Activated CD4-positive, alpha-beta T cell treated with anti-CD3 and anti-CD28 coated beads, Interleukin-2, amount 50 U/mL, for 16 hours (primary cell): ENCODE measurements around the gene SNAPIN.
A peak's percentile ranks its signal among the peaks of the same experiment; 100 is the strongest.

Source experiments
- DNase-seq: peaks from one replicate; pipeline ENCODE4 v3.0.0-alpha.2; 2020

The SNAPIN gene, protein sequence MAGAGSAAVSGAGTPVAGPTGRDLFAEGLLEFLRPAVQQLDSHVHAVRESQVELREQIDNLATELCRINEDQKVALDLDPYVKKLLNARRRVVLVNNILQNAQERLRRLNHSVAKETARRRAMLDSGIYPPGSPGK

GRCh38 chr1:153658400-153659174 lies at the start of gene SNAPIN:
TSS of gene SNAPIN (plus strand) at chr1:153658703. CDS start at chr1:153658744, 41 bp downstream.
- DNase-seq = peak; percentile 93

DNA sequence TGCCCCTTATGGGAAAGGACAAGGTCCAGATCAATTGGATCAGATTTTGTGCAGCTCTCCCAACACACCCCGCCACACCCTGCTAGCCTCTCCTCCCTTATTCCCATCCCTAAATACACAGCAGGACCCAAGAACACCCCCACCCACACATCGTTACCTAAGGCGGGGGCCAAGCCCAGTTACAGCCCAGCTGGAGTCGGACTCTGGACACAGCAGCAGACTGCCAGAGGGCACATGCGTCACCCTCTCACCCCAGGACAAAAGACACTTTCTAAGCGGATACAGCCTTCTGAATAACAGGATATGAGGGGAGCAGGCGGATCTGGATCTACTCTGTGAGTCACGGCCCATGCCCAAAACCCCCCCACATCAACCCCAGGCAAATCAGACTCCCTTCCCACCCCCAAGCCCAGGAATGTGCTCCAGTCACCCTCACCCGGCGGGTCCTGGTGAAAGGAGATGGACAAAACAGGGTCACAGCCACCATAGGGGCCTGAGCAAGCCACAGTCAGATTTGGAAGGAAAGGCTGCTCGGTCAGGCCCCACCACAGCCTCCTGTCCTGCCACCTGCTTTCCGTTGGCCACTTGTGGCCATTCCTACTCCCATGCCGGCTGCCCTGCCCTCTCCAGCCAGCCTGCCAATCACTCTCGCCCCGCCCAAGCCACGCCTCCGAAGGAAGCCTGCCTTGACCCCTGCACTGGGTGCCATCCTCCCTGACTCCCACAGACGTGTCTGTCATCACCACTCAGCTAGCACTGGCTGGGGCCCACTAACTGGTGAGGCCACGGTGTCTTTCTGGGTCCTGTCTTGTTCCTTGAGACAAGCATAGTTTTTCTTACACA lies 49.5 kb upstream of the SNAPIN start:
- no peak for DNase-seq

- no peak for DNase-seq
Observed at GRCh38 chr1:153609585-153609907, 49.0 kb upstream of the SNAPIN start.

DNA sequence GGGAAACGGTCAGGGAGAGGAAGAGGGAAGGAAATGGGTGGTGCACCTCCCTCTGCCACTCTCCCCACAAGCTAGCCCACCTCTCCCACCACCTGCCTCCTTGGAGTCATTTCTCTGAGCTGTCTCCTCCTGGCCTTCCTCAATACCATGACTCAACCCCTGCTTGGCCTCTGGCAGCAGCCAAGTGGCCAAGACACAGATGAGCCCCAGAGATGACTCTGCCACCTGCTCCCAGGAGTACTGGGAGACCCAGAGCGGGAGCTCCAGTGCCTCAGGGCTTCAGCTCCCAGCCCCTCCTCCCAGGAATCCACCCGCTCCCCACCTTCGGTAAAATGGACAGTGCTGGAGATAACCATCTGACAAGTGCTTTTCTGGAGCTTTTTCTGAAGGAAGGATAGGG lies 48.2 kb upstream of the SNAPIN start:
- DNase-seq = no peak

GRCh38 chr1:153610811-153611301 lies 47.6 kb upstream of the SNAPIN start:
- no peak for DNase-seq

DNA sequence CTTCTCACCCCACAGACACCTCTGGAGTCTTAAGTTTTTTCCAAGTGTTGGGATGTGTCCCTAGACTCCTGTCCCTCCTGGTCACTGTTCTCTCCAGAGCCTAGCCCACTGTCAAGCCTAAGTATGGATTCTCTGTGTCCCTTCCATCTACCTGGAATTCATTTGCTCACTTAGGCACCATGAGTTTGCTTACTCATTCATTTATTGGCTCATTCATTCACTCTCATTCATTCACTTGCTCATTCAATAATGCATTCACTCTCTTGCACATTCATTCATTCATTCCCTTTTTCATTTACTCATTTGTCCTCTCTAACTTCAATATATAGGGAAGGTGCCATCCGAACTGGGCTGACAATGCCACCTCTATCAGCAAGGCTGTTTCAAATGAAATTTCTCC lies 47.1 kb upstream of the SNAPIN start:
- DNase-seq = no peak

DNA sequence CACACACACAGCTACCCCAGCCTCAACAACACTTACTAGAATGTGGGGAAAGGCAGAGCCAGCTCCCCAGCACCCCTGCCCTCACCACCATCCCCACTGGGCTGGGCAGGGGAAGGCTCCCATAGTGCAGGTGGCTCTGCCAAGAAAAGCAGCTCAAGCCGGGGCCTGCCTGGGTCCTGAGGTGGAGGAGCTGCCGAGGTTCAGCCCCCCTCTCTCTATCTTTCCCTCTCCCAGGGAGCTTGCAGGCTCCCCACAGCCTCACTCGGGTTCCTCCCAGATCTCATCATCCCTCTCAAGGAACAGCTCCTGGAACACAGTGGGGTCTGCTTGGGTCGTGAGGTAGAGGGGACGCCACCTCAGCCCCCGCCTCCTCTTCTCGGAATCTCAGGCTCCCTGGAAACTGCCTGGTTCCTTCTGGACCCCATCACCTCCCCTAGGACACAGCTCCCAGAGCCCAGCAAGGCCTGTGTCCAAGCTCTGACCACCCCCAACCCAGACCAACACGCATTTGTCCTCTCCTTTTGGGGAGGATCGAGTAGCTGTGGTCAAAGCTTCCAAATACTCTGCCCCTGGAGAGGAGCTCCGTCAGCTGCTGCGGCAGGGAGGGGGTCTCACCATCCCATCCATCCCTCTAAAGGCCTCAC lies 46.3 kb upstream of the SNAPIN start:
- no peak for DNase-seq

DNA sequence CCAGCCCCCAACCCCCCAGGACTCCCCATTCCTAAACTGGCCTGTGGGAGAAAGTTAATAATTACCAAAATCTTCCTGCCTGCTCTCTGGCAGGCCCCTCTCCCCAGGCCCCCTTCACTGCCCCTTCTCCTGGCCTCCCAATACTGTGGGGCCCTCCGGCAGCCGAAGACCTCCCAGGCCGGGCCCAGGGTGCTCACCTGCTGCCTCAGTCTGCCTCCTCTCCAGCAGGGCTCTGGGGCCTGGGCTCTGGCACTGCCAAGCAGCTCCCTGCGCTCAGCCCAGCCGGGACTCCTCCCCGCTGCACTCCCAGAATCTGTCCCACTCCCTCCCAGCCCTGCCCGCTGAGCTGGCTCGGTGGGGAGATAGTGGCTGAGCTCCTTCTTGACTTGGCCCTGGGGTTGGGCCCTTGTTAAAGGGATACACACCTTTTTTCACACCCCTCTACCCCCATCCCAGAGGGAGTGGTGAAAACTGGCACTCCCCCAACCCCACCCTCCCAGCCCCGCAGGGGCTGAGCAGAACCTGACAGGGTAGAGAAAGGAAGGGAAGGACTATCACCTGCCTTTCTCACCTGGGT lies 45.7 kb upstream of the SNAPIN start, which contains the start of gene S100A16:
Gene S100A16 (minus strand): TSS at position 383 of the 577 bp plus-strand sequence. CDS start 4,986 bp downstream, outside the sequence.
- no peak for DNase-seq

GRCh38 chr1:153613406-153613805 lies 45.1 kb upstream of the SNAPIN start:
- DNase-seq = no peak

DNA sequence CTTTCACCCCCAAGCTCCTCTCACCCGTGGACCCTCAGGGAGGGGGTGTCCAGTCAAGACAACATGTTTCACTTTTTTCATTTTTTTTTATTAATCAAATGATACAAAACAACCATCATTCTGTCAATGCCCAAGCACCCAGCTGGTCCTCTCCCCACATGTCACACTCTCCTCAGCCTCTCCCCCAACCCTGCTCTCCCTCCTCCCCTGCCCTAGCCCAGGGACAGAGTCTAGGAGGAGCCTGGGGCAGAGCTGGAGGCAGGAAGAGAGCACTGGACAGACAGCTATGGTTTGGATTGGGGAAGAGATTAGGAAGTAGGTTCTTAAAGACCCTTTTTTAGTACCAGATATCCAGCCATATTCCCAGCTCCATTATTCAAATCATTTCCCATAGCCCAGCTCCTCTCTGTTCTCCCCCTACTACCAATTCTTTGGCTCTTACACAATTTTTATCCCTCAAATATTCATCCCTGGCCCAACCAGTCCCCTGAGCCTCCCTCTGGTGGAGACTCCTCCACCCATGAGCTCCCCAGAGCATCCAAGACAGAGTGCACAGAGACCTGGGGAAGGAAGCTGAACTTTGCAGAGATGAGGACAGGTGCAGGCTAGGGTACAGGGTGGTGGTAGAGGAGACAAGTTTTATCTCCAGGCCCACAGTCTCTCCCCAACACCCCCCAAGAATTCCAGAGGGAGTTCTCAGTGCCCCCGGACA lies 44.2 kb upstream of the SNAPIN start:
- no peak for DNase-seq

- no peak for DNase-seq
Observed at GRCh38 chr1:153614906-153615305, 43.6 kb upstream of the SNAPIN start.

DNA sequence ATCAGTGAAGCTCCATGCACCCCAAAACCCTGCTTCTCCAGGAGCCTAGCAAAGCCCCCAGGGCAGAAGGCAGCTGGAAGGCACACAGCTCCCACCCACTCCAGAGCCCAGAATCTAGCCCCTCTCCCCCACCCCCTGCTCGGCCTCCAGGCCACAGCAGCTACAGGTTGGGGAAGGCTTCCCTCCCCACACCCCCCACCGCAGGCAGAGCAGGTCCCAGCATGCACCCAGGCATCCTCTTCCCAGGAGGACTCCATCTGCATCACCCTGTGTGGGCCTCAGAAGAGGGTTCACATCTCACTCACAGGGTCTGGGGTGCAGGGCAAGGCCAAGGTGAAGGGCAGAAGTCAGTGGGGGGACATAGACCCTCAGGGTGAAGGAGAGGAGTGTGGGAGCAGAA lies 43.1 kb upstream of the SNAPIN start:
- DNase-seq = no peak

- no peak for DNase-seq
Observed at GRCh38 chr1:153616144-153616916, 42.2 kb upstream of the SNAPIN start, which contains the start of gene S100A14. TSS of gene S100A14 (minus strand) at chr1:153616325. CDS start at chr1:153615858, 467 bp downstream.

DNA sequence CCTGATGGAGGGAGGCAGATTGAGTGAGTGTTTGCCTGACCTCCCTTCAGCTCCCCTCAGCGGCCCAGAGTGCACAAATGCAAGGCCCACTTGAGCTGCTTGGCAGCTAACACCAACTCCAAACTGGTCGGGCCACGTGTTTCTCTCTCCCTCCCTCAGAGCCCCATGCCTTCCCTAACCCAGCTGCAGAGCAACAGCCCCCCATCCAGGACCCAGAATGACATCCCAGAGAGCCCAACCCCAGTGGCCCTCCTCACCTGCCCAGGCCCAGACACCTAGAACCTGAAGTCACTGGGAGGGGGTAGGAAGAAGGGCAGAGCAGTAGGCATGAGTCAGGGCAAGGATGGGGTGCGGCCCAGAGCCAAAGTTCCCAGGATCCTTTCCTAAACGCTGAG lies 41.6 kb upstream of the SNAPIN start:
- DNase-seq = no peak

GRCh38 chr1:153617663-153618062 lies 40.8 kb upstream of the SNAPIN start:
- DNase-seq = peak; percentile 82

DNA sequence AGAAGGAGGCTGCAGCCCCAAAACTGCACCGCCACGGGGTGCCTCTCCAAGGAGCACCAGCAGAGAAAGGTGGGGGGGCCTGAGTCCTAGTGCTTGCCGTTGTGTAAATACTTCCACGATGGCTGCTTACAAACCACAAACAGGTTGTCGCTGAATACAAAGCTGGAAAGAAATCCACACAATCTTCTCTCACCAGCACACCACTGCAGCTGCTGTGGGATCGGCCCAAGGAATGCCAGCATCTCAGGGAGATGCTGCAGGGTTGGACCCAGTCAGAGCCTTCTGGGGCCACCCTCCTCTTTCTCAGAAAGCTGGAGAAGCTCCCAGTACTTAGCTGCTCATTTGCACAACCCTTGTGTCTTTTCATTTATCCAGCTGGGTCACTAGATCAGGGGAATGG lies 39.3 kb upstream of the SNAPIN start:
- no peak for DNase-seq

DNA sequence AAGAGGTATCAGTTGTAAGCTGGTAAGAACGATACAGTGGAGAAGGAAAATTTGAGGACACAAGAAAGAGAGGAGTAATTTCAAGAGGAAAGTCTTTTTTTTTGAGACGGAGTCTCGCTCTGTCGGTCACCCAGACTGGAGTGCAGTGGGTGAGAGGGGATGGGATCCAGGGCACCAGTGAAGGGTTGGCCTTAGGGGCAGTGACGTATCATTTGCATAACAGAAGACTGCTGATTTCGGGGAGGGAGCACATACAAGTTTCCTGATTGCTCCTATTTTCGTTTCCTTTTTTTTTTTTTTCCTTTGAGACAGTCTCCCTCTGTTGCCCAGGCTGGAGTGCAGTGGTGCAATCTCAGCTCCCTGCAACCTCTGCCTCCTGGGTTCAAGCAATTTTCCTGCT lies 35.4 kb upstream of the SNAPIN start:
- no peak for DNase-seq

DNA sequence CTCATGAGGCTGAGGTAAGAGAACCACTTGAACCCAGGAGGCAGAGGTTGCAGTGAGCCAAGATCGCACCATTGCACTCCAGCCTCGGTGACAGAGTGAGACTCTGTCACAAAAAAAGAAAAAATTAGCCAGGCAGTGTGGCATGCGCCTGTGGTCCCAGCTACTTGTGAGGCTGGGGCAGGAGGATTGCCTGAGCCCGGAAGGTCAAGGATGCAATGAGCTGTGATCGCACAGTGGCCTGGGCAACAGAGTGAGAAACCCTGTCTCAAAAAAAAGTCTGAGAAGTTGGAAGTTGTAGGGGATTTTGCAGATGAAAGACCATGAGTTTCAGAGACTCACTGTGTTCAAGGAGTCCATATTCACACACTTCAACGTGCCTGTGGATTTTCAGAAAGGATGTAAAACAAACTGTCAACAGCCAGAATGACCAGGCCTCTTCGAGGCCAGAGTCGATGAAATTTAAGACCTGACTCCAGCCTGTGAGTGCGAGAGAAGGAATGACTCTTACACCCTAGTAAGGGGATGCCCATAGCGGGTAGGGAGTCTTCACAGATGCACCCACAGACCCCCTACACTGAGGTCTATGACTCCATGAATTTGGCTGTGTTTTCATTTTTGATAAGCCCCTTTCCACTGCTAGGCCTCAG lies 33.4 kb upstream of the SNAPIN start:
- no peak for DNase-seq

GRCh38 chr1:153626477-153626903 lies 32.0 kb upstream of the SNAPIN start:
- DNase-seq = no peak

DNA sequence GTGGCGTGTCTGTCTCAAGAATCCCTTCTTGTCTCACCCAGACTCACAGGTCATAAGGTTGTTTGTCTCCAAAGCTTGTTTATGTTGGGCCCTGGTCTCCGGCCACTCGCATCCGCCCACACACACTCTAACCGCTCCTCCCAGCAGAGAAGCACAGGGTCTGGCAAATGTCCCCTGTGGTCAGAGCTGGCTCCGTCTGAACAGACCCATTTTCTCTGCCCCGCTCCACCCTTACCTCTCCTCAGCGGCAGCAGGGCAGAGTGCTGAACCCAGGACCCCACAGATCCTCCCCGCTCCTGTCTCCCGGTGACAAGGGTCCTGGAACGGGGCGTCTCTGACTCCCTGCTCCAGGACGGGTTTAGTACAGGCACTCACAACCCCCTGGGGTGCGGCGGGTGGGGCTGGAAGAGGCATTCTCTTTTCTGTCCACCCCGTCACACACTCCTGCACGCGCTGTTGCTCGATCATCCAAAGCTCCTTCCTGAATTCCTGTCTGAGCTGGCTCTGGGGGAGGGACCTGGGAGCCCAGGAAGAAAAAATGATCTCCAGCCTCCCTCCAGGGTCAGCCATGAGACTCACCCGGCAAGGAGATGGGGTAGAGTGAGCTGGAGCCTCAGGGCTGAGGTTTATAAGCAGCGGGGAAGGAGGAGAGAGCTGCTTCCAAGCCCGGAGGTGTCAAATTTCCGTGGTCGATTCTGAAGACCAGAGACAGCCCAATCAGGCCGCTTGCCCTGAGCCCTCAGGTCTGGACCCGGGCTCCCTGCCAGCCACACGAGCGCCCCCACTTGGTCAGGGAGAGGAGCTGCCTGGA lies 31.4 kb upstream of the SNAPIN start, which contains the start of gene S100A13:
Gene S100A13 (minus strand): TSS at position 602 of the 811 bp plus-strand sequence. CDS start 1,033 bp downstream, outside the sequence.
- DNase-seq = peak; percentile 29
